ENCODE measurements around the gene MAP2. TPM values are rescaled to one million over a fixed set of nuclear protein-coding genes. Genes with fewer than 3 reads are reported as not detected.

MAP2 gene
- total RNA-seq, 1 experiment from 2014 or later, result 7.4 TPM

GRCh38 chr2:209413311-209414014 lies 10.4 kb upstream of the MAP2 start:
- no peak overlapping the region for H2AFZ ChIP-seq (ENCODE audit: low read depth, low read length, poor library complexity, severe bottlenecking)
- no peak overlapping the region for H3K4me3 ChIP-seq (replicated peaks in 1 of 2; ENCODE audit: low read depth in 1 of 2, low read length in 2 of 2)
- no peak overlapping the region for H3K9ac ChIP-seq (ENCODE audit: low read length)
- DNase-seq (ENCODE audit: low read depth, low spot score) (no peak), ATAC-seq (no peak)
- H3K4me1 ChIP-seq (ENCODE audit: control insufficient read depth in 1 of 2, insufficient read depth in 2 of 2, low read length in 2 of 2), result no peaks in the 10 kb centered on the region
- H3K9me3 ChIP-seq (ENCODE audit: control insufficient read depth in 1 of 2, insufficient read depth in 1 of 2, low read depth in 1 of 2, low read length in 2 of 2), result 0 out of 4 replicates have a peak, but pooled peaks cover 0 to 3% of the 10 kb centered on the region in 2 experiments
- intact Hi-C loops (cut with micrococcal nuclease), result no loop called here
- no peaks in the 10 kb centered on the region for H3K36me3 ChIP-seq (ENCODE audit: control insufficient read depth in 1 of 2, insufficient read depth in 2 of 2, low read length in 2 of 2)
- CTCF ChIA-PET, result no interaction called here
- POLR2A ChIA-PET, result no interaction called here
- no peak overlapping the region for H3K4me2 ChIP-seq (ENCODE audit: low read length)
- no peaks in the 10 kb centered on the region for H4K20me1 ChIP-seq (ENCODE audit: insufficient read depth)
- H3K79me2 ChIP-seq (ENCODE audit: insufficient read depth, low read length), result no peaks in the 10 kb centered on the region
- H3K27ac ChIP-seq (ENCODE audit: low read depth, low read length), result no peak overlapping the region
- BruUV-seq (replicated peaks), result no TSS peak
- RAD21 ChIA-PET (ENCODE audit: low non-redundant PET in 1 of 2, low total read pairs in 2 of 2, uncharacterized antibody in 2 of 2, unreplicated experiment in 2 of 2), result no interaction called here
- no peaks in the 10 kb centered on the region for H3K27me3 ChIP-seq (ENCODE audit: insufficient read depth, low read length)
- TF ChIP-seq SIN3A (IDR thresholded peaks at IDR 0.05; ENCODE audit: low read depth), result no peak
- H3K9me2 ChIP-seq (ENCODE audit: insufficient read depth), result no peaks in the 10 kb centered on the region; the same call in 1 of the 2 replicates

DNA sequence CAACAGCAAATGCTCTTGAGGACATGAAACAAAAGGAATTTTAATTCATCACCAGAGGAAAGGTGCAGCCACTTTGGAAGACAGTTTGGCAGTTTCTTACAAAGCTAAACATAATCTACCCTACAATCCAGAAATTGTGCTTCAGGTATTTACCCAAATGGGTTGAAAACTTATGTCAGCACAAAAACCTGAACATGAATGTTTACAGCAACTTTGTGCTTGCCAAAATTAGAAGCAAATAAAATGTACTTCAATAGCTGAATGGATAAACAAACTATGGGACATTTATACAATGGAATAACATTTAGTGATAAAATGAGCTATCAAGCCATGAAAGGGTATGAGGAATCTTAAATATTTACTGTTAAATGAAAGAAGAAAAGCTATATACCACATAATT lies 6.9 kb upstream of the MAP2 start:
- no peak overlapping the region for H3K4me2 ChIP-seq (ENCODE audit: low read length)
- RAD21 ChIA-PET (ENCODE audit: low non-redundant PET in 1 of 2, low total read pairs in 2 of 2, uncharacterized antibody in 2 of 2, unreplicated experiment in 2 of 2), result no interaction called here
- no peaks in the 10 kb centered on the region for H3K4me1 ChIP-seq (ENCODE audit: control insufficient read depth in 1 of 2, insufficient read depth in 2 of 2, low read length in 2 of 2)
- H3K9me3 ChIP-seq (ENCODE audit: control insufficient read depth in 1 of 2, insufficient read depth in 1 of 2, low read depth in 1 of 2, low read length in 2 of 2), result no peaks in the 10 kb centered on the region
- no peaks in the 10 kb centered on the region for H3K36me3 ChIP-seq (ENCODE audit: control insufficient read depth in 1 of 2, insufficient read depth in 2 of 2, low read length in 2 of 2)
- no peak overlapping the region for H2AFZ ChIP-seq (ENCODE audit: low read depth, low read length, poor library complexity, severe bottlenecking)
- CTCF ChIA-PET, result interaction anchor here (1.5 kb wide), 1 partner anchor 9 kb away, joined by 5 read pairs; no protein-coding TSS in a partner anchor
- no peak overlapping the region for H3K4me3 ChIP-seq (replicated peaks in 1 of 2; ENCODE audit: low read depth in 1 of 2, low read length in 2 of 2)
- no peaks in the 10 kb centered on the region for H3K79me2 ChIP-seq (ENCODE audit: insufficient read depth, low read length)
- no peaks in the 10 kb centered on the region; the same call in 1 of the 2 replicates for H3K9me2 ChIP-seq (ENCODE audit: insufficient read depth)
- no peaks in the 10 kb centered on the region for H3K27me3 ChIP-seq (ENCODE audit: insufficient read depth, low read length)
- DNase-seq (ENCODE audit: low read depth, low spot score), result no peak
- no peaks in the 10 kb centered on the region for H4K20me1 ChIP-seq (ENCODE audit: insufficient read depth)
- no peak overlapping the region for H3K9ac ChIP-seq (ENCODE audit: low read length)
- no peak for ATAC-seq
- no TSS peak for BruUV-seq (replicated peaks)
- POLR2A ChIA-PET, result no interaction called here
- intact Hi-C loops (cut with micrococcal nuclease), result no loop called here
- no peak overlapping the region for H3K27ac ChIP-seq (ENCODE audit: low read depth, low read length)
- TF ChIP-seq ZNF274 (IDR thresholded peaks at IDR 0.05; ENCODE audit: low read depth, low read length), result no peak
- TF ChIP-seq, protein P1, sequence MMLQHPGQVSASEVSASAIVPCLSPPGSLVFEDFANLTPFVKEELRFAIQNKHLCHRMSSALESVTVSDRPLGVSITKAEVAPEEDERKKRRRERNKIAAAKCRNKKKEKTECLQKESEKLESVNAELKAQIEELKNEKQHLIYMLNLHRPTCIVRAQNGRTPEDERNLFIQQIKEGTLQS (IDR thresholded peaks at IDR 0.05), result no peak
- TF ChIP-seq SP1 (IDR thresholded peaks at IDR 0.05; ENCODE audit: low read depth), result no peak
- TF ChIP-seq FOSL1 (IDR thresholded peaks at IDR 0.05; ENCODE audit: low read depth), result no peak
- no peak for TF ChIP-seq SIN3A (IDR thresholded peaks at IDR 0.05; ENCODE audit: low read depth)
- TF ChIP-seq TCF7L2 (IDR thresholded peaks at IDR 0.05; ENCODE audit: borderline replicate concordance, extremely low read depth, insufficient read depth, insufficient read length), result no peak
- TF ChIP-seq, protein P2, sequence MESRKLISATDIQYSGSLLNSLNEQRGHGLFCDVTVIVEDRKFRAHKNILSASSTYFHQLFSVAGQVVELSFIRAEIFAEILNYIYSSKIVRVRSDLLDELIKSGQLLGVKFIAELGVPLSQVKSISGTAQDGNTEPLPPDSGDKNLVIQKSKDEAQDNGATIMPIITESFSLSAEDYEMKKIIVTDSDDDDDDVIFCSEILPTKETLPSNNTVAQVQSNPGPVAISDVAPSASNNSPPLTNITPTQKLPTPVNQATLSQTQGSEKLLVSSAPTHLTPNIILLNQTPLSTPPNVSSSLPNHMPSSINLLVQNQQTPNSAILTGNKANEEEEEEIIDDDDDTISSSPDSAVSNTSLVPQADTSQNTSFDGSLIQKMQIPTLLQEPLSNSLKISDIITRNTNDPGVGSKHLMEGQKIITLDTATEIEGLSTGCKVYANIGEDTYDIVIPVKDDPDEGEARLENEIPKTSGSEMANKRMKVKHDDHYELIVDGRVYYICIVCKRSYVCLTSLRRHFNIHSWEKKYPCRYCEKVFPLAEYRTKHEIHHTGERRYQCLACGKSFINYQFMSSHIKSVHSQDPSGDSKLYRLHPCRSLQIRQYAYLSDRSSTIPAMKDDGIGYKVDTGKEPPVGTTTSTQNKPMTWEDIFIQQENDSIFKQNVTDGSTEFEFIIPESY (IDR thresholded peaks at IDR 0.05; ENCODE audit: extremely low read depth, insufficient replicate concordance, low read length), result no peak
- TF ChIP-seq EZH2phosphoT487 (IDR thresholded peaks at IDR 0.05; ENCODE audit: borderline replicate concordance), result no peak
- TF ChIP-seq YY1 (IDR thresholded peaks at IDR 0.05; ENCODE audit: extremely low read depth, insufficient replicate concordance, low read depth, low read length), result no peak
- TF ChIP-seq ZFX (IDR thresholded peaks at IDR 0.05), result no peak
- TF ChIP-seq POLR2AphosphoS5 (IDR thresholded peaks at IDR 0.05; ENCODE audit: low read depth, low read length), result no peak
- no peak for TF ChIP-seq CBX3 (IDR thresholded peaks at IDR 0.05; ENCODE audit: low read depth)
- TF ChIP-seq CTCF (IDR thresholded peaks at IDR 0.05 in 2 of 3, conservative IDR thresholded peaks at IDR 0.05 in 1 of 3; ENCODE audit: borderline replicate concordance in 1 of 3, insufficient read depth in 1 of 3, low read depth in 2 of 3, low read length in 2 of 3), result no peak
